Gastrocnemius medialis (tissue), 4 donors: Measurements from ENCODE around the gene CCDC86.

ENCODE experiments used
- POLR2A ChIP-seq, 2 donors: fragments of 450-650 bp; IDR thresholded peaks; one replicate each; pipeline ENCODE4 v1.6.1; 2017; ENCODE audit warnings: antibody characterized with exemption in 2 of 2, mild to moderate bottlenecking in 2 of 2, moderate library complexity in 2 of 2
- TF ChIP-seq, protein P1 (sequence below), 5 experiments: fragments of 450-650 bp in 3 of 5; fragments of 200-600 bp in 2 of 5; sonication (generic) in 2 of 5; IDR thresholded peaks in 4 of 5; conservative IDR thresholded peaks in 1 of 5; 1 replicate in 4 of 5; 2 replicates in 1 of 5; pipeline ENCODE4 v1.5.1; 2016 to 2019; ENCODE audit warnings: antibody characterized with exemption in 5 of 5, mild to moderate bottlenecking in 3 of 5, moderate library complexity in 3 of 5

GRCh38 chr11:60851327-60852104, 9.6 kb downstream of the CCDC86 start:
- TF ChIP-seq, protein P1, sequence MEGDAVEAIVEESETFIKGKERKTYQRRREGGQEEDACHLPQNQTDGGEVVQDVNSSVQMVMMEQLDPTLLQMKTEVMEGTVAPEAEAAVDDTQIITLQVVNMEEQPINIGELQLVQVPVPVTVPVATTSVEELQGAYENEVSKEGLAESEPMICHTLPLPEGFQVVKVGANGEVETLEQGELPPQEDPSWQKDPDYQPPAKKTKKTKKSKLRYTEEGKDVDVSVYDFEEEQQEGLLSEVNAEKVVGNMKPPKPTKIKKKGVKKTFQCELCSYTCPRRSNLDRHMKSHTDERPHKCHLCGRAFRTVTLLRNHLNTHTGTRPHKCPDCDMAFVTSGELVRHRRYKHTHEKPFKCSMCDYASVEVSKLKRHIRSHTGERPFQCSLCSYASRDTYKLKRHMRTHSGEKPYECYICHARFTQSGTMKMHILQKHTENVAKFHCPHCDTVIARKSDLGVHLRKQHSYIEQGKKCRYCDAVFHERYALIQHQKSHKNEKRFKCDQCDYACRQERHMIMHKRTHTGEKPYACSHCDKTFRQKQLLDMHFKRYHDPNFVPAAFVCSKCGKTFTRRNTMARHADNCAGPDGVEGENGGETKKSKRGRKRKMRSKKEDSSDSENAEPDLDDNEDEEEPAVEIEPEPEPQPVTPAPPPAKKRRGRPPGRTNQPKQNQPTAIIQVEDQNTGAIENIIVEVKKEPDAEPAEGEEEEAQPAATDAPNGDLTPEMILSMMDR (IDR thresholded peaks at IDR 0.05 in 4 of 5, conservative IDR thresholded peaks at IDR 0.05 in 1 of 5), result no peak
- no peak for TF ChIP-seq POLR2A (IDR thresholded peaks at IDR 0.05)
